Fibroblast of skin of right biceps (primary cell): ENCODE data around the gene MCL1.

Experiments used
- DNase-seq: peaks from one replicate; pipeline ENCODE4 v3.0.0-alpha.2; 2013

The MCL1 gene

GRCh38 chr1:150536836-150537731, 42.3 kb downstream of the MCL1 start:
- peak; percentile 46 for DNase-seq

GRCh38 chr1:150535511-150536287, 43.7 kb downstream of the MCL1 start:
- DNase-seq: peak; percentile 74

GRCh38 chr1:150534002-150534401, 45.4 kb downstream of the MCL1 start:
- DNase-seq: no peak

GRCh38 chr1:150532860-150533259, 46.5 kb downstream of the MCL1 start:
- DNase-seq: no peak

DNA sequence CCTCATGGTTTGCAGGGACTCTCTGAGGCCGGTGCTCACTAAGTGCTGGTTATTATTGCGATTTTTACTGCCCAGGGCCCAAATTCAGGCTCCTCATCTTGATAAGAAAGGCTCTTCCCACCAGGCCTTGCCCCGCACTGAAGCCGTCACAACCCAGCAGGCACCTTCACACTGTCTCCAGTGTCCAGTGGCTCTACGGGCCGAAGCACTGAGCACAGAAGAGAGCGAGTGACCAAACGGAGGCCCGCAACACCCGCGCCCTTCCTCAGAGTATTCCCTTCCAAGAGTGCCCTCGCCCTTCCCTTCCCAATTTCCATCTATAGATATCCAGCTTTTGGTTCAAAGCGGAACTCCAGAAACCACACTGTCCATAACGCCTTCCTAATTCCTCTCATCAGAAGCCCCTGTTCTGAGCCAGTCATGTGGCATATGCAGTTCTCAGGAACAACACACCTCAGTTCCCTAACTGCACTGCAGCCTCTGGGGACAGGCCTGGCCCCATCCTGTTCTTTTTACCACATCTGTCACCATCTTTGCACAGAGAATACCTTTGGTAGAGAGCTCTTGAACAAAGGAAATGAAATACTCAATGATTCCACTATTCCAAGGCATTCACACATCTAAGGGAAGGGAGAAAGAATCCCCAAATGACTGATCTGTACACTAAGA, 48.8 kb downstream of the MCL1 start:
- no peak for DNase-seq

- DNase-seq: peak; percentile 71
Measured at GRCh38 chr1:150529017-150529416, 50.4 kb downstream of the MCL1 start.

DNA sequence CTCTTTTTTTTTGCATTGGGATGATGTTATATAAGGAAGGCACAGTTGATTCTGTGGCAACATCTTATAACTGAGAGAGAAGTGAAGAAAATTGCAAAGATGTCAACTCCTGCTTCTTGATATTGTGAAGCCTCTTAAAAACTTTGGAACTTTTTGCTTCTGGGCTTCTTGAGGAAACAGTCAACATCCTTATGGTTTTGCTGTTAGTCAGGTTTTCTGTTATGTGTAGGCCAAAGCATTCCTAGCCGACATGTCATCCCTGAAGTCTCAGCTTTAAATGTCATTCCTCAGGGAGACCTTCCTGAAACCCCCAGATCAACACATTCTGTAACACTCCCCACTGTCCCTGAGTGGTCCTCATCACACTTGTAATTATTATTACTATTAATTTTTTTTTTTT, 51.2 kb downstream of the MCL1 start:
- peak; percentile 84 for DNase-seq

- DNase-seq: no peak
Measured at GRCh38 chr1:150525348-150525747, 54.1 kb downstream of the MCL1 start.
